Measurements from ENCODE around the gene TMEM271.
"Not testable (repeated sequence)": the region's sequence is repeated elsewhere in the genome, so short reads cannot be mapped to it uniquely, and the experiment has no call there.

The TMEM271 gene

DNA sequence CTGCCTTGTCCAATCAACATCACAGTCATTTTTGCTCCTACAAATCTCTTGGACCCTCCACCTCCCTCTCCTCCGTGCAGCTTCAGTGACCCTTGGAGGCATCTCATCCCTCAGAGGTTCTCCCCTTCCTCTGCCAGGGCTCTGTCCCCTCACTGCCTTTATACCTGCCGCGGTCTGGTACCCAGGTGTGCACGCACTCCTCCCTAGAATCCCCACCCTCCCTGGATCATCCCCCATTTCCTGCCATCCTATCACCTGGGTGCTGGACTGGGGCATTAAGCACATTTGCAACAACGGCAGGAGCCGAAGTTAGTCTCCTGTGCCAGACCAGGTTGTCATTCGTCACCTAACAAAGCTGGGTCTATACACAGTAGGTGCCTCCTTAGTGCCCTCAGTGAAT, 10.1 kb downstream of the TMEM271 start:
- no peak for DNase-seq (ENCODE audit: low read depth, low spot score)

DNA sequence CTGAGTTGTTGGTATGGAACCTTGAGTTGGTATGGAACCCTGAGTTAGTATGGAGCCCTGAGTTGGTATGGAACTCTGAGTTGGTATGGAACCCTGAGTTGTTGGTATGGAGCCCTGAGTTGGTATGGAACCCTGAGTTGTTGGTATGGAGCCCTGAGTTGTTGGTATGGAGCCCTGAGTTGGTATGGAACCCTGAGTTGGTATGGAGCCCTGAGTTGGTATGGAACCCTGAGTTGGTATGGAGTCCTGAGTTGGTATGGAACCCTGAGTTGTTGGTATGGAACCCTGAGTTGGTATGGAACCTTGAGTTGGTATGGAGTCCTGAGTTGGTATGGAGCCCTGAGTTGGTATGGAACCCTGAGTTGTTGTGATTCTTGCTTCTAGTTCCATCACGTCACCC, 10.5 kb downstream of the TMEM271 start:
- DNase-seq (ENCODE audit: low read depth, low spot score), result not testable (repeated sequence)

DNA sequence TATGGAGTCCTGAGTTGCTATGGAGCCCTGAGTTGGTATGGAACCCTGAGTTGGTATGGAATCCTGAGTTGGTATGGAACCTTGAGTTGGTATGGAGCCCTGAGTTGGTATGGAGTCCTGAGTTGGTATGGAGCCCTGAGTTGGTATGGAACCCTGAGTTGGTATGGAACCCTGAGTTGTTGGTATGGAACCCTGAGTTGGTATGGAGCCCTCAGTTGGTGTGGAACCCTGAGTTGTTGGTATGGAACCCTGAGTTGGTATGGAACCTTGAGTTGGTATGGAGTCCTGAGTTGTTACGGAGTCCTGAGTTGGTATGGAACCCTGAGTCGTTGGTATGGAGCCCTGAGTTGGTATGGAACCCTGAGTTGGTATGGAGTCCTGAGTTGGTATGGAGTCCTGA, 13.6 kb downstream of the TMEM271 start:
- not testable (repeated sequence) for DNase-seq (ENCODE audit: low read depth, low spot score)

DNA sequence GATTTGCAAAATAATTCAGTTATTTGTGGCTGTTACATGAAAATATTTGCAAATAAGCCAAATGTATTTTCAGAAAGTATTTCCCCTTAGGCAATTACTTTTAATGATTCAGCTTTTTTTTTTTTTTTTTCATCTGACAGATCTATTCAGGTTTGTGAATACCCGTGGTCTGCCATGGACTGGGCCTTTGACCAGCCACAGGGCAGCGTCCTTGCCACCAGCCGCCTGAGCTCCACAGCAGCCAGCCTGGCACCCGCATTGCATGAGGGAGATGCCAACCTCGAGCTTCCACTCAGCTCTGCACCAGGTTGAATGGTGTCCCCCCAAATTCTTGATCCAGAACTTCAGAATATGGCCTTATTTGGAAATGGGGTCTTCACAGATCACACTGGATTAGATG, 14.7 kb downstream of the TMEM271 start:
- DNase-seq (ENCODE audit: low read depth, low spot score), result no peak

DNA sequence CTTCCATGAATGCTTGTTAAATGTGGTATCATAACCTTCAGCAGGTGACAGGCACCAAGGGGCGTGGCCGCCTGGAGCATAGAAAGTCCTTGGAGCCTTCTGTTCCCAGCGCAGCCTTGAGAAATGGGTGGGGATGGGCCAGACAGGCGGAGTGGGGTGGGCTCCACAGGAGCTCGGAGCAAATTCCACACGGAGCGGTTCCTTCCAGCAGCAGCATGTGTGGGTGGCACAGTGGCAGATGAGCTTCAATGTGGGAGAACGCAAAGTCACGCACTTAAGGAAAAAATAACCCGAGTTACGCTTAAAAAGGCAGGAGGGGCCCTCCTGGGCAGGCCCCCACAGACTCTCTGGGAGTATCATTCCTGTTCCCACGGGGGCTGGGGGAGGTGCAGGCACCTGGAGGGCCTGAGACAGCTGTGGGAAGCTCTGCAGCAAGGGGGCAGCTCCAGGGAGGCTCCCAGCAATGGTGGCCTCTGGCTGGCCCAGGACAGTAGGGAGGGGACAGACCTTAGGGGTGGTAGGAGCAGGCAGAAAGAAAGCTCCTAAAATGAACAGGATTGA, 15.3 kb downstream of the TMEM271 start:
- DNase-seq (ENCODE audit: low read depth, low spot score), result no peak

DNA sequence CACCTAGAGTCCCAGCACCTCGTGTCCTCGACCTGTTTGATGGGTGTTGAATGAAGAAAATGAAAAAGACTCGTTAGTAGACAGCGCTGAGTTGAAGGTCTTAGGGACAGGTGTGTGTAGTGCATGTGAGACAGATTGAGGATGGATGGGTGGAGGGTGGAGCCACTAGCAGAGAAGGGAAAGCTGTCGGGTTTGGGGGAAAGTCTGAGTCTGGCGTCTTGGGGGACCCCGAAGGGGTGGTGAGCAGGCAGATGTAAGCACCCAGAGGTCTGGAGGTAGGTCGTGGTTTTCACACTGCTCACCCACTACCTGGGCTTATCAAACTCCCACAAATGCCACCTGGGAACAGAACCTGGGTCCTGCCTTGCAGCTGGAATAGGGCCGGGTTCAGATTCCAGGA, 16.0 kb downstream of the TMEM271 start:
- no peak for DNase-seq (ENCODE audit: low read depth, low spot score)

DNA sequence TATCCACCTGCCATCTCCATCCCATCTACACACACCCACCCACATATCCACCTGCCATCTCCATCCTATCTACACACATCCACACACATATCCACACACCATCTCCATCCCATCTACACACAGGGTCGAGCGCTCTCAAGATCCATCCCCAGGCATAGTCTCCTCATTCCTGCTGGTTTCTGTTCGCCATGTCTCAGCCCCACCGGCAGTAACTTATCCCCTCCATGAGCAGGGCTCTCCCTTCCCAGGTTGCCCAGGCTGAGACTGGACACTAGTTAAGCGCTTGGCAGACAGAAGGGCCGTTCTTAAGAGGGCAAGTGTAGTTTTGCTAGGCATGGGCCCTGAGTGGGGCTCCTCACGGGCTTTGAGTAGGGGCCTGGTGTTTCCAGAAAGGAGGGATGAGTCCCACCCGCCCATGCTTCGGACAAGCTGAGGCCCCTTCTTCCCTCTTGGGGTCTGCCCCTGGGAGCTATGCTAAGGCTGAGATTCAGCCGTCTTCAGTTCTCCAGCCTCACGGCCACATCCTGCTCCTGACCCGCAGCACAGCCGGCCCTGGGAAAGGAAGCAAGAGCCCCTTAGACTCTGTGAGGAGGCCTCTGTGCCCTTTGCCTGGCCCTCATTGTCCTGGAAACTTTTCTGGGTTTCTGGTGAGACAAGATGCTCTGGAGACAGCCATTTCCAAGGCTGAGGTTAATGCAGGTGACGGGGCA, 20.4 kb downstream of the TMEM271 start:
- no peak for DNase-seq (ENCODE audit: low read depth, low spot score)

DNA sequence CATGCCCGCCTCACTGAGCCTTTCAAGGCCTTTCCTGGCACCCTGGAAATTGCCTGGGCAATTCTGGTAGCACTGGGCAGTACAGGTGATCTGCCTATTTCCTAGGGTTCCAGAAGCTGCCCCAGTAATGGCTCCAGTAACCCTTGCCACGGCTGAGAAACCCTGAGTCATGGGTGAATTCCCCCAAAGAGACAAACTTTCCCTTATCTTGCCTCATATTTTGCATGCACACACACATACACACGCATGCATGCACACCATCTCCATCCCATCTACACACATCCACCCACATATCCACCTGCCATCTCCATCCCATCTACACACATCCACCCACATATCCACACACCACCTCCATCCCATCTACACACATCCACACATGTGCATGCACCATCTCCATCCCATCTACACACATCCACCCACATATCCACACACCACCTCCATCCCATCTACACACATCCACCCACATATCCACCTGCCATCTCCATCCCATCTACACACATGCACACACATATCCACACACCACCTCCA, 21.2 kb downstream of the TMEM271 start:
- not testable (repeated sequence) for DNase-seq (ENCODE audit: low read depth, low spot score)

DNA sequence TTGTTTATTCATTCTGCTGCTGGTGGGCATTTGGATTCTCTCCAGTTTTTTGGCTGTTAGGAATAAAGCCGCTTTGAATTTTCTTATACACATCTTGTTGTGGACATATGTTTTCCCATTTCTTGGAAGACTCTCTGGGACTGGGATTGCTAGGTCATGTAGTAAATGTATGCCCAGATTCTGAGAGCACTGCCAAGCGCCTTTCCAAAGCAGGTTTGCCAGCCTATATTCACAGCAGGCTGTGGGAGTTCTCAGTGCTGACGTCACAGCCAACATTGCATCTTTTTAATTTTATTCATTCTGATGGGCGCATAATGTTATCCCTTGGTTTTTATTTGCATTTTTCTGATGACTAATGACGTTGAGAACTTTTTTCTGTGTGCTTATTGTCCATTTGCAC, 24.1 kb downstream of the TMEM271 start:
- DNase-seq (ENCODE audit: low read depth, low spot score), result no peak

DNA sequence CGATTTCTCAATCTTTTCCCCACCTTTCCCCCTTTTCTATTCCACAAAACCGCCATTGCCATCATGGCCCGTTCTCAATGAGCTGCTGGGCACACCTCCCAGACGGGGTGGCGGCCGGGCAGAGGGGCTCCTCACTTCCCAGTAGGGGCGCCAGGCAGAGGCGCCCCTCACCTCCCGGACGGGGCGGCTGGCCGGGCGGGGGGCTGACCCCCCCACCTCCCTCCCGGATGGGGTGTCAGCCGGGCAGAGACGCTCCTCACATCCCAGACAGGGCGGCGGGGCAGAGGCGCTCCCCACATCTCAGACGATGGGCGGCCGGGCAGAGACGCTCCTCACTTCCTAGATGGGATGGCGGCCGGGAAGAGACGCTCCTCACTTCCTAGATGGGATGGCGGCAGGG, 25.8 kb downstream of the TMEM271 start:
- DNase-seq (ENCODE audit: low read depth, low spot score), result not testable (repeated sequence)

DNA sequence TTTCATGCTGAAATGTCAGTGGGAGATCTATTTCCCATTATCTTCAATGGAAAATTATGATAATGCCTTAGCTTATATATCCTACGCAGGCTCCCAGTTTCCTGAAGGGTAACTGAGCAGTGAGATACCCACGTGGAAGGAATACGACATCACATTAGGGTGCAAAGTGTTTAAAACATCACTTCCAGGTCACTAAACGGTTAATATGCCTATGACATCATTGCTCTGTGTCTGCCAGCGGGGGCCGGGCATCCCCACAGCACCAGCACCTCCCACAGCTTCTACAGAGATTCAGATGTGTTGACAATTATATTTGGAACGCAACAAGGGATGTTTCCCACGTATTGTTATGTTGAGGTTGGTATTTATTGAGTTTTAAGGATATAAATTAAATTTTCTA, 27.1 kb downstream of the TMEM271 start:
- no peak for DNase-seq (ENCODE audit: low read depth, low spot score)

DNA sequence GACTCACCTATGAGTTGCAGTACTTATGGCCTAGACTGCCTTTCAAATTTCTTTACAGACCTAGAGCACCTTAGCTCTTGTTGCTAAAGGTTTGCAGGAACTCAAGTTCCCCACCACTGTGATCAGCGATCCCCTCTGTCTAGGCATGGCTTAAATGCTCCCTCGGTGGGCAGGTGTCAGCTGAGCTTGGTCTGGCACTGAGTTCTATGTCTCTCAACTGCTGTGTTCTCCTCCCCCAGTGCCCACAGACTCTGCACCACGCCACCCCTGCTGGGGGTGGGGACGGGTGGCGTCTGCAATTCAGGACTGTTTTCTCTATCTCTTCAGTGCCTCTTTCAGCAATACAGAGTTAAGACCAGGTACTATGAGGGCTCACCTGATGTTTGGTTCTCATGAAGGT, 30.5 kb downstream of the TMEM271 start:
- DNase-seq (ENCODE audit: low read depth, low spot score), result no peak

DNA sequence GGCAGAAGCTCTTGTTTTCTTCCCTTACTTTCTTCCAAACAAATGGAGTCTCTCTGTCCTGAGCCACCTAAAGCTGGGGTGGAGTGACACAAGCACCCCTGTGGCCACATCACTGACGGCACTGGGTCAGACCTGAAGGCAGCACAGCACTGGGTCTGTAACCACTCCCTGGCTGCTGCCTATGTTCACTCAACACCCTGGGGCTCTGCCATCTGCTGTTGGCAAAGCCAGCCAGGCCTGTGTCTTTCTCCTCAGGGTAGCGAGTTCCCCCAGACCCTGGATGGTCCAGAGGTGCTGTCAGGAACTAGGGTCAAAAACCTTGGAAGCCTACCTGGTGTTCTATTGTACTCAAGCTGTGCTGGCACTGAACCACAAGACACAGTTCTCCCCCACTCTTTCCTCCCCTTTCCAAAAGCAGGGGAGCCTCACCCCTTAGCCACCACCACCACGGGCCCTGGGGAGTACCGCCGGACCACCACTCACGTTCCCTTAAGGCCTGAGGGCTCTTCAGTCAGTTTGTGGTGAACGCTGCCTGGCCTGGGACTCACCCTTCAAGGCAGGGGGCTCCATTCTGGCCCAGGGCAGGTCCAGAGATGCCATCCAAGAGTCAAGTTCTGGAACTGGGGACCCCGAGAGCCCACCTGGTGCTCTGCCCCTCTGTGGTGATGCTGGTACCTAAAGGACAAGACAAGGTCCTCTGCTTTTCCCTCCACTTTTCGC, 31.5 kb downstream of the TMEM271 start:
- no peak for DNase-seq (ENCODE audit: low read depth, low spot score)

DNA sequence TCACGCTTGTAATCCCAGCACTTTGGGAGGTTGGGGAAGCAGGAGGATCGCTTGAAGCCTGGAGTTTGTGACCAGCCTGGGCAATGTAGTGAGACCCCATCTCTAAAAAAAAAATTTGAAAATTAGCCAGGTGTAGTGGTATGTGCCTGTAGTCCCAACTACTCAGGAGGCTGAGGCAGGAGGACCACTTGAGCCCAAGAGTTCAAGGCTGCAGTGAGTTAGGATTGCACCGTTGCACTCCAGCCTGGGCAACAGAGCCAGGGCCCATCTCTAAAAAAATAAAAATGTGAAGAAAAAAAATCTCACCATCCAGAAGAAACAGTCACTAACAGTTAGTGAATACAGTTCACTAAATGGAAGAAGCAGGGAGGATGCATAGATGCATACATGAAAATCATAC, 34.8 kb downstream of the TMEM271 start:
- no peak for DNase-seq (ENCODE audit: low read depth, low spot score)

DNA sequence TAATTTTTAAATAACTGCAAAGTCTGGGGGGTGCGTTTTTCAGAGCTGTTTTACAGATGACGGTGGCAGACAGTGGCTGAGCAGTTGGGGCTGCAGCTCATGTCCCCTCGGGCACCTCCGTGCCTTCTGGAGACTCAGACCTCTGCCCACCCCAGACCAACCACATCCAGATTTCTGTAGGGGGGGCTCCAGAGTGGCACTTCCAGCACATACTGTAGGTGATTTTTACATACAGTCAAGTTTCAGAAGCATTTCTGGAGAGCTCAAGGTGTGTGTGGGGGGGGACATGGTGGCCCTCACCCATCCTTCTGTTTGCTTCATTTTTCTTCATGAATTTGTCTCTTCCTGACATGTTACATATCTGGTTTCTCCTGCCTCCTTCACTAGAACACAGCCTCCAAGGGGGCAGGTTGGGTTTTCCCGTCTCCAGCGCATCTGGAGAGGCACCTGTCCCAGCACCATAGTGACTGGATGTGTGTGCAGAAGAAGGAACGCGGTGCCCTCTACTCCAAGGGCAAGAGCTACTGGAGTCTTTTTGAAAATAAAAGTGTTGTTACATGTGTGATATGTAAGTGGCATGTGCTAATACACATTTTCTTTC, 37.5 kb downstream of the TMEM271 start:
- DNase-seq (ENCODE audit: low read depth, low spot score), result no peak

DNA sequence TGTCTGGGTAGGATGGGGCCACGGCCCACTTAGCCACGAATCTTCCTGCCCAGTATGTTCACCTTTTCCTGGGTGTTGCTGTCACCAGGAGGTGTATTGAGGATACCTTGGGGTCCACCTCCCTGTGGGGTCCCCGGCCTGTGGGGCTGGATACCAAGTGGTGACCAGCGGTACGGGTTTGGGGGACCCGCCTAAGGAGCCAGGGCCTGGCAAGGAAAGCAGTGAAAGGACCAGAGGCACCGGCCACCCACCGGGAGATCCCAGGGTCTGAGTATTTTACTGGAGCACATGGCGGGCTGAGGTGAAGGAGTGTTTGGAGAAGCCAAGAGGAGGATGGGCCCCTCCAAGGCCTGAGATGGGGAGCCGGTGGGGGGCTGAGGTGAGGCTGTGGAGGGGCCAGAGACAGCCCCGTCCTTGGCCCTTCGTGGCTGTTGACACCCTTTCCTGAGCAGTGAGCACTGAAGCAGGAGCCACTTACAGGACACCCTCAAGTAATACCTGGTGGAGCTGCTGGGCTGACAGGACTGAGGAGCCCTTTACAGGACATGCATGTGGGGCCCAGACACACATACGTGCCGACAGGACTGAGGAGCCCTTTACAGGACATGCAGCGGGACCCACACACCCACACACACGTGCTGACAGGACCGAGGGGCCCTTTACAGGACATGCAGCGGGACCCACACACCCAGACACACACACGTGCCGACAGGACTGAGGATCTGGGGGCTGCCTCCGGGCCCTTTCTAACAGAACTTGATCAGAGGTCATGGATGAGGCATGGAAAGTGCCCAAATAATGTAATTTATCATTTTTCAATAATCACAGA, 38.4 kb downstream of the TMEM271 start:
- DNase-seq (ENCODE audit: low read depth, low spot score), result no peak

DNA sequence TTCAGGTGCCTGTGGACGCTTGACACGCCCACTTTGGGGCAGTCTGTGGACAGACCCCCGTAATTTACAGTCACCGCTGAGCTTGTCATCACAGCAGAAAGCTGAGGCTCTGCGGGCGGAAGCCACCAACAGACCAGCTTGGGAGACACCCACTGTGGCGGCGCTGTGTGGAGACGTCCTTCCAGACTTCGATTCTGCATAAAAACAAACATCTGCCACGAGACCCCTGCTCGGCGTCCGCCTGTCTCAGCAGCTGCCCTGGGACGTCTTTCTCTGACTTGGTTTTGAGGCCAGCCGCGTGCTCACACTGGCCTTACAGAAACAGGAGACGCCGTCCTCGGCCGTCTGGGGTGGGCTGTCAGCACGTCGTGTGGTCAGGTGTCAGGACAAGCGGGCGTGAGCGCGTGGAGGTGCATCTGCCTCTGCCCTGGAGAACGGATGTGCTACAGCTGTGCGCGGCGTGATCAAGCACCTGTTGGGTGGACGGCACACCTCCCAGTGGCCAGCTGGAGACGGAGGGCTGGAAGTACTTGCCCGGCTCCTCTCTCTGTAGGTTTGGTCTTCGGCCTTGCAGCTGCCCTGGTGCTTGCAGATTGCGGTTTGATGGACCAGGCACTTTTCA, 39.6 kb downstream of the TMEM271 start:
- DNase-seq (ENCODE audit: low read depth, low spot score), result no peak

DNA sequence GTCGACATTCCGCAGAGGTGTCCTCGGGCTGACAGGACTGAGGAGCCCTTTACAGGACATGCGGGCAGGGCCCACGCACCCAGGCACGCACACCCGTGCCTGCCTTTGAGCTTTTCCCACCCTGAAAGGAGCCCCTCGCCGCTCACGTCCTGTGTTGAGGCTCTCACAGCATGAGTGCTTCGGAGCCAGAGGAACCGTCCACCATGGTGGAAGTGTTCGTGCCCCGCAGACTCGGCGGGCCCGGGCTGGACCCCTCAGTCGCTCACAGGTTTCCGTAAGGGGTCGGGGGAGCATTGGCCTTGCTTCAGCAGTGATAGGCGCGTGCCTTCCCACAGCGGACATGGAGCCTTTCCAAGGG, 40.2 kb downstream of the TMEM271 start:
- no peak for DNase-seq (ENCODE audit: low read depth, low spot score)

DNA sequence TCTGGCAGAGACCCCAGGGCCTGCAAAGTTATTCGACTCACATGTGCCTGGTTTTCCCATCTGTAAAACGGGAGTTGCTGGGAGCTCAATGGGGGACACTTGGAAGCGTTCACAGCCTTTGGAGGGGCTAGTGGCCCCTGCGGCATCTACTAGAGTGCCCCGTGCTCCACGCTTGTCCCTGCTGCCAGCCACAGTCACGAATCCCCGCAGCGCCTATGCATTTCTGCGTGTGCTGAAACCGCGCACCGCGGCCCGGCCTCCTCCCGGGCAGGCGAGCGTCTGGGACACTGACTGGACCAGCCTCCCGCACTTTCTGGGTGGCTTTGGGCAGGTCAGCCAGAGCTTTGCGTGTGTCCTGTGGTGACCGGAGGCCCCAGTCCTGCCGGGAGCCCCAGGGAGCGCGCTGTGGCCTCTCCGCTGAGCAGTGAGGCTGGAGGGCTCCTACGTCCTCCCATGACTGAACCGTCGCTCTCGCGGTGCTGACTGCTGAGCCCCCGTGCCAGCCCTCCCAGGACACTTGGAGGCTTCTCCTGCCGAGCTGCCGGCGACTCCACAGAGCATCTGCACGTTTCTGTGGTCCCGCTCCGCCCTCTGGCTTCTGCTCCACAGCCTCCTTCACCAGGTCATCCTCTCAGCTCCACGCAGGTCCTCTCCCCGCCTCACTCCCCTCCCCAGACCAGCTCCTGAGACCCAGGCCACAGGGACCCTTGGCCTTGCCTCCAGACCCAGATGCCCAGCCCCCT, 40.7 kb downstream of the TMEM271 start:
- DNase-seq (ENCODE audit: low read depth, low spot score), result no peak

DNA sequence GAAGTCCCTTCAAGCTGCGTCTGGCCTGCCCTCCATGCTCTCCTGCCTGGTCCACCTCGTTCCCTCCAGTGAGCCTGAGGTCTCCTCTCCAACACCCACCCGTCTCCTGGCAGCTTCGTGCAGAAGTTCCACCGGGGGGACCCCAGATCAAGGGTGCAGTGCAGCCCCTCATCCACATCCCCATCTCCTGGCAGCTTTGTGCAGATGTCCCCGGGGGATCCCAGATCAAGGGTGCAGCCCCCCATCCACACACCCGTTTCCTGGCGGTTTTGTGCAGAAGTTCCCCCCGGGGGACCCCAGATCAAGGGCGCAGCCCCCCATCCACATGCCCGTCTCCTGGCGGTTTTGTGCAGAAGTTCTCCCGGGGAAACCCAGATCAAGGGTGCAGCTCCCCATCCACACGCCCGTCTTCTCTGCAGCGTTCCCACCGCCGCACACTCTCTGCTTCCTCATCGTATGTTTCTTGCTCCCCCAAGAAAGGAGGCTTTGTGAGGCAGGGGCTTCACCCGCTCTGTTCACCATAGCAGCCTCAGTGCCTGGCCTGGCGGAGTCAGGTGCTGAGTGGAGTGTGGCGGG, 41.4 kb downstream of the TMEM271 start:
- DNase-seq (ENCODE audit: low read depth, low spot score), result no peak
